ENCODE measurements around the gene MARCHF10. TPM values are rescaled to one million over a fixed set of nuclear protein-coding genes. Genes with fewer than 3 reads are reported as not detected.

The MARCHF10 gene
- total and polyA plus RNA-seq, 2 of the 4 experiments (the other 2 are of a cell fraction) = 0.18 to 0.74 TPM

- Histone ChIP-seq H3K27me3 (ENCODE audit: control insufficient read depth, insufficient read depth, low read length) (no peaks in the 10 kb centered on the region), H2AK5ac (ENCODE audit: low read depth, low read length) (peak overlapping the region; percentile 5), H2AK9ac (replicated peaks; ENCODE audit: low read depth, low read length, poor library complexity) (no peak overlapping the region), H3K4ac (ENCODE audit: low read depth, low read length) (peak overlapping the region; percentile 11), H3K18ac (ENCODE audit: low read depth, low read length) (peak overlapping the region; percentile 89), H2BK15ac (ENCODE audit: low read depth, low read length) (peak overlapping the region; percentile 32), H3K14ac (replicated peaks; ENCODE audit: low read depth, low read length) (0 out of 2 replicates have a peak overlapping the region, but pooled peaks have one; percentile 23), H2BK5ac (ENCODE audit: low read depth, low read length, poor library complexity, severe bottlenecking) (peak overlapping the region; percentile 6), H3K4me2 (ENCODE audit: low read depth, low read length) (peak overlapping the region; percentile 65), H4K91ac (ENCODE audit: insufficient read depth, low read depth, low read length) (peak overlapping the region; percentile 50), H3K36me3 (ENCODE audit: control insufficient read depth, insufficient read depth, low read length) (no peaks in the 10 kb centered on the region), H2BK120ac (ENCODE audit: low read depth, low read length) (peak overlapping the region; percentile 53), H4K5ac (ENCODE audit: low read depth, low read length) (peak overlapping the region; percentile 83), H3K9me1 (ENCODE audit: insufficient read depth, low read length) (peaks cover 10% of the 10 kb centered on the region; the same call in 1 of the 2 replicates), H3K4me3 (ENCODE audit: insufficient read depth, low read depth, low read length) (no peak overlapping the region), H3K9ac (ENCODE audit: low read depth, low read length) (no peak overlapping the region; the same call in 1 of the 2 replicates), H4K20me1 (ENCODE audit: insufficient read depth, low read length) (no peaks in the 10 kb centered on the region), H3K23ac (ENCODE audit: low read depth, low read length) (no peak overlapping the region), H2AFZ (replicated peaks; ENCODE audit: low read length, poor library complexity) (peak overlapping the region; percentile 63), H3K56ac (ENCODE audit: extremely low read depth, insufficient read depth, low read length) (no peak overlapping the region), H4K8ac (ENCODE audit: low read depth in 2 of 2, low read length in 2 of 2) (peak overlapping the region; percentile 38 to 73; a peak in 3 of 4 replicates), H3K27ac (ENCODE audit: insufficient read depth, low read length) (no peak overlapping the region), H2BK20ac (ENCODE audit: low read depth, low read length) (peak overlapping the region; percentile 12; the same call in 1 of the 2 replicates), H3K9me3 (ENCODE audit: control insufficient read depth, insufficient read depth, low read length) (no peaks in the 10 kb centered on the region), H3K4me1 (ENCODE audit: control insufficient read depth, insufficient read depth, low read length) (peaks cover 19% of the 10 kb centered on the region), H3K79me1 (ENCODE audit: low read depth in 1 of 2, low read length in 2 of 2) (no peaks in the 10 kb centered on the region)
- ATAC-seq (ENCODE audit: low read depth) (no peak), DNase-seq (peak; percentile 16)
- TF ChIP-seq CEBPB (IDR thresholded peaks at IDR 0.05; ENCODE audit: low read depth, low read length) (no peak), RFX5 (IDR thresholded peaks at IDR 0.05; ENCODE audit: low read depth, low read length) (no peak), POLR2A (IDR thresholded peaks at IDR 0.05; ENCODE audit: low read depth, low read length) (no peak), RCOR1 (IDR thresholded peaks at IDR 0.05; ENCODE audit: insufficient replicate concordance, low read length) (no peak), SMC3 (IDR thresholded peaks at IDR 0.05; ENCODE audit: low read depth, low read length) (no peak), NFE2L2 (IDR thresholded peaks at IDR 0.05; ENCODE audit: low read depth, low read length) (no peak), CHD1 (IDR thresholded peaks at IDR 0.05; ENCODE audit: low read depth, low read length) (no peak), MXI1 (IDR thresholded peaks at IDR 0.05; ENCODE audit: borderline replicate concordance, low read depth, low read length) (no peak), MAZ (IDR thresholded peaks at IDR 0.05; ENCODE audit: borderline replicate concordance, low read depth, low read length) (no peak), USF2 (IDR thresholded peaks at IDR 0.05; ENCODE audit: low read depth, low read length) (no peak), BHLHE40 (IDR thresholded peaks at IDR 0.05; ENCODE audit: low read depth, low read length) (no peak), RAD21 (IDR thresholded peaks at IDR 0.05; ENCODE audit: low read length) (no peak), ELK1 (IDR thresholded peaks at IDR 0.05; ENCODE audit: borderline replicate concordance, low read depth, low read length) (no peak), FOS (IDR thresholded peaks at IDR 0.05; ENCODE audit: low read depth, low read length) (no peak)
- in situ Hi-C loops (cut with MboI; ENCODE audit: low sequenced_read_pairs) = no loop called here
- ChIA-PET POLR2A (ENCODE audit: unreplicated experiment) (no interaction called here), CTCF (interaction anchor here (1.1 kb wide), 1 partner anchor 10 kb away, joined by 3 read pairs; no protein-coding TSS in a partner anchor)
- WGBS, 2 experiments (ENCODE audit: extremely low coverage in 2 of 2, insufficient read length in 1 of 2) = no CpG with 5 or more reads among the region's 4 CpGs
- intact Hi-C loops (cut with micrococcal nuclease) = no loop called here
- no TSS peak for BruUV-seq (replicated peaks)
- dilution Hi-C loops (cut with HindIII; ENCODE audit: low sequenced_read_pairs, unreplicated experiment) = no loop called here
These were observed 50.6 kb downstream of the MARCHF10 start for GRCh38 chr17:62757500-62757951.

Data from IMR-90 (cell line).